GM21717 (cell line): Measurements from ENCODE around the gene ZNF799.
"Not testable (repeated sequence)": the region's sequence is repeated elsewhere in the genome, so short reads cannot be mapped to it uniquely, and the experiment has no call there.

Experiments
- ATAC-seq: cut with Tn5 transposase; IDR thresholded peaks from one replicate; pipeline ENCODE4 v1.9.1; 2021; ENCODE audit warnings: mild to moderate bottlenecking, moderate library complexity; ENCODE audit not compliant: unreplicated experiment

ZNF799 gene

GRCh38 chr19:12364391-12365235, 36.5 kb downstream of the ZNF799 start:
- peak; percentile 30 for ATAC-seq

- ATAC-seq = not testable (repeated sequence)
Measured at GRCh38 chr19:12362236-12362635, 38.8 kb downstream of the ZNF799 start.

GRCh38 chr19:12353375-12353774, 47.7 kb downstream of the ZNF799 start:
- no peak for ATAC-seq

GRCh38 chr19:12350890-12351197, 50.2 kb downstream of the ZNF799 start:
- ATAC-seq = no peak

- no peak for ATAC-seq
Measured at GRCh38 chr19:12350185-12350889, 50.7 kb downstream of the ZNF799 start.

GRCh38 chr19:12346896-12347295, 54.2 kb downstream of the ZNF799 start:
- ATAC-seq = no peak

GRCh38 chr19:12345197-12345596, 55.9 kb downstream of the ZNF799 start:
- ATAC-seq = no peak
